Activated CD4-positive, alpha-beta T cell treated with anti-CD3 and anti-CD28 coated beads for 4 hours (primary cell): Measurements from ENCODE around the gene PDLIM4.

Experiments
- DNase-seq, 2 donors: peaks; one replicate each; pipeline ENCODE4 v3.0.0-alpha.2; 2020

PDLIM4 gene

GRCh38 chr5:132268769-132269551, 11.5 kb downstream of the PDLIM4 start:
- DNase-seq, result no peak

DNA sequence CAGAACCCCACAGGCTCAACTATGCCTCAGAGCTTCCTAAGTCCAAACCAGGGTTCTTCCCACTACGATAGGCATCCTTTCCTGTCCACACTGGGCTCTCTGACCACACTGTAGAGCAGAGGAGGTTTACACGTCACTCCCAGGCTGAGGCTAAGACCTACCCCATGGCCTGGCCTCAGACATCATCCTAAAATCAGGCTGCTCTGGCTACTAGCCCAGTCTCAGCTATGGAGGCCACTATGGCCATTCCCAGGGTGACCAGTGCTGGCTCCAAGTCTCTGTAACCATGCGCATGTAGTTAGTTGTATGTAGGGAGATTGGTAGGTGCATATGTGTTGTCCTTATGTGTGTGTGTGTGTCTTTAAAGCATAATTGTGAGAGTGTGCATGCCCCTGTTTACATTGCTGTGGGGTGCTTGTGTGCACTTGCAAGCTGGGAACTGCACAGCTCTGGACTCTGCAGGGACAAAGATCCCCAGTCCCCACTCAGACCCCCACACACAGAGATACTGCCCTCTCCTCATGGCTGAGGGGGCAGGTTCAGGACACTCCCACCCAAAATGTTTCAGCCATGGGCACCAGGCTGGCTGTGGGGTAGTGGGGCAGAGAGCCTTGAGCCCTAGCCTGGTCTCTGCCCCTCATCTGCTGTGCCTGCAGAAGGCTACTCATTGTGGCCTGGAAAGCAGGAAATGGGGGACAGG, 12.3 kb downstream of the PDLIM4 start:
- DNase-seq, result no peak

GRCh38 chr5:132270335-132270665, 12.8 kb downstream of the PDLIM4 start:
- DNase-seq, result no peak

- no peak for DNase-seq
Observed at GRCh38 chr5:132270706-132271105, 13.2 kb downstream of the PDLIM4 start.

- no peak for DNase-seq
Observed at GRCh38 chr5:132271251-132272246, 14.1 kb downstream of the PDLIM4 start.

DNA sequence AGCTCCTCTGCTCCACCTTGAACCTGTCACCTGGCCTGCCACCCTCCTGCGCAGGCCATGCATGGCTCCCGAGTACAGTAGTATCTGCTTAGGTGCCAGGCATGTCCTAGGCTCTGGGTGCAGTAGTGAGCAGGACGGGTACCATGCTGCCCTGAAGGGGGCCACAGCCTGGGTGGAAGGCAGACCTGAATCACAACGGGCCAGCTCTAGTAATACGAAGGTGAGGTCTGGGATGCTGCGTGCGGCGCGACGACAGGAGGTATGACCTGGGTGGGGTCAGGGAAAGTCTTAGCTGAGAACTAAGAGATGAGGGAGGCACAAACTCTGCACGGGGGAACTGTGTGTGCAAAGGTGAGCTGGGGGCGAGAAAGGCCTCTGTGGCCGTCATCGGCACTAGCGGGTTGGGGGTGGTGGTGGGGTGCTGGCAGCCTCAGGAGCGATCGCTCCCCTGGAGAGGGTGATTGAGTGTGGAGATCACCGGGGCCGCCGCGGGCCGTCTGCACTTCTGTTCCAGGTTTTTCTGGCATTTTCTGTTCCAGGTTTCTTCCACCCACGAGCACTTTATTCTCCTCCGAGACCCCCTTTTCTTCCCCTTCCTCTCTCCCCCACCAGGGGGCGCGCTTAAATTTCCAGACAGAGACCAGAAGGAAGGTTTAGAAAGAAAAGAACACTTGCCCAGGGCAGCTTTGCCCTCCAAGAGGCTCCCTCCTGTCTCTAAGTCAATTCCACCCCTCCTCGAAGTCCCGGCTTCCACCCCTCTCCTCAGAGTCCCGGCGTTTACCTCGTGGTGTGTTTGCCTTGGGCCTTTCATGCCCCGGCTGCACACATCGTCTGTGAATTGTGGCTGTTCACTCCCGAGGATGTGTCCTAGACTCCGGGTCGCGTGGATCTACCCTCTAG, 15.1 kb downstream of the PDLIM4 start:
- DNase-seq, result peak; percentile 63 to 76

GRCh38 chr5:132273631-132274030, 16.1 kb downstream of the PDLIM4 start:
- no peak for DNase-seq

DNA sequence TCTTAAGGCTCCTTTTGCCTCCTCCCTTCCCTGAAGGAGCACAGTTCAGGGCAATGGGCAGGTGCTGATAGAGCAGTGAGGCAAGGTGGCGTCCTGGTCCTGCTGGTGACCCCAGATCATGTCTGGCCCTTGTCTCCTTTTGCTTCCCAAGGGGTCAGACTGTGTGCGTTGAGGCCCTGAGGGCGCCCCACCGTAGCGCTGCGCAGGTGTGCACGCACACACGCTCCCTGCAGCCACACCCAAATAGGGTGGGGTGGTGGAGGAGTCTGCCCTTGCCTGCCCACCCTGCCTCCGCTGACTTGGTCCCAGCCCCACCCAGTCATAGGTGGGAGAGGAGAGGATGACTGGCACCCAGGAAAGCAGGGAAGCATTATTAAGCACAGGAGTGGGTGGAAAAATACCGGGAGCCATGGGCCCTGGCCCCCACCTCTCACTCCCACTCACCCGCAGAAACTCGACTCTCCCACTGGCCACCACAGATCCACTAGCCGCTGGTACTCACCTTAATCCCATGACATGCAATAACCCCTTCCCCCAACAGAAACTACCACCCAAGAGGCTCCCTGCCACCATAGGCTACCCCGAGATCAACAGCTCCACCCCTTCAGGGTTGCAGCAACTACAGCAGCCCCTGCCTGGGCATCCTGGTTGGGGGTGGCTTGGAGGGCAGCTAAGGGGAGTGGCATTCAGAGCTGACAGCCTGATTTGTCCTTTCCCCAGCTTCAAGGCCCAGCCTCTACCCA, 16.7 kb downstream of the PDLIM4 start:
- no peak for DNase-seq

DNA sequence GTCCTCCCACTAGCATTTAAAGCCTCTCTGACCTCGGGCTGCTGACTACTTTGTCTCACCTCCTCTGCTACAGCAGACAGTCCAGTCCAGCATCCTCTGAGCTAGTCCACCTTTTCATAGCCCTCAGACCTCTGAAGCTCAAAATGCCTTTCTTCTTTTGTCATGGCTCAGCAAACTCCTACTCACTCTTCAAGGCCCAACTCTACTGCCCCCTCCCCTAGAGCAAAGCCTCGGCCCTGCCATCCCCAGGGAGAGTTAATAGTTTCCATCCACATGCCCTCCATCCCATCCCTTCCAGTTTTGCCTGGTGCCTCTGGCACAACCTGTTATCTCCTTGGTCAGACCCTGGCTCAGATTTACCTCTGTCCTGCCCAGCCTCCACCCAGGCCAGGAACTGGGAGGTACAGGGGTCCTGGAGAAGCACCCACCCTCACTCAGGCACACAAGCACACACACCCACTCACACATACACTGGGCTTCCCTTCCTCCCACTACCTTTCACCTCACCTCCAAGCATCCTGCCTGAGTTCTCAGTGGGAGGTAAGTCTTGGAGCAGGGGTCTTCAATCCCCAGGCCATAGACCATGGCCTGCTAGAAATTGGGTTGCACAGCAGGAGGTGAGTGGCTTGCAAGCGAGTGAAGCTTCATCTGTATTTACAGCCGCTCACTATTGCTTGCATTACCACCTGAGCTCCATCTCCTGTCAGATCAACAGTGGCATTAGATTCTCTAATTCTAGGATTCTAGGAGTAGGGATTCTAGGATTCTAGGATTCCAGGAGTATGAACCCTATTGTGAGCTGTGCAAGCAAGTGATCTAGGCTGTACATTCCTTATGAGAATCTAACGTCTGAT, 18.1 kb downstream of the PDLIM4 start:
- no peak for DNase-seq

DNA sequence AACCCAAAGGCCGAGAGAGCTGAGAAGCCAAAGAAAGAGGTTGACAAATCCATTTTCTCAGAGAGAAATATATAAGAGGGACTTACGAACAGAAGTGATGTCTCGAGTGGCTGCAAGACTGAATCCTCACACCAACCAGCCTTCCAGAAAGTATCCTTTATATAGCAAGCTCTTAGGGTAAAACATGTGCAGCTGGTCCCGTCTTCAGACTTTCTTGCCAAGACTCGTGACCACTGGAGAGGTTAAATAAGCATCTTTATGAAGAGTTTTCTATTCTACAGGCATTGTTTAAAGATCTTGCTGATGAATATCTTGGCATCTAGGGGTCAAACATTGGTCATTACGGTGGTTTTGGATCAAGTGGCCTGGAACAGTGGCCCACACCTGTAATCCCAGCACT, 19.8 kb downstream of the PDLIM4 start:
- DNase-seq, result no peak

DNA sequence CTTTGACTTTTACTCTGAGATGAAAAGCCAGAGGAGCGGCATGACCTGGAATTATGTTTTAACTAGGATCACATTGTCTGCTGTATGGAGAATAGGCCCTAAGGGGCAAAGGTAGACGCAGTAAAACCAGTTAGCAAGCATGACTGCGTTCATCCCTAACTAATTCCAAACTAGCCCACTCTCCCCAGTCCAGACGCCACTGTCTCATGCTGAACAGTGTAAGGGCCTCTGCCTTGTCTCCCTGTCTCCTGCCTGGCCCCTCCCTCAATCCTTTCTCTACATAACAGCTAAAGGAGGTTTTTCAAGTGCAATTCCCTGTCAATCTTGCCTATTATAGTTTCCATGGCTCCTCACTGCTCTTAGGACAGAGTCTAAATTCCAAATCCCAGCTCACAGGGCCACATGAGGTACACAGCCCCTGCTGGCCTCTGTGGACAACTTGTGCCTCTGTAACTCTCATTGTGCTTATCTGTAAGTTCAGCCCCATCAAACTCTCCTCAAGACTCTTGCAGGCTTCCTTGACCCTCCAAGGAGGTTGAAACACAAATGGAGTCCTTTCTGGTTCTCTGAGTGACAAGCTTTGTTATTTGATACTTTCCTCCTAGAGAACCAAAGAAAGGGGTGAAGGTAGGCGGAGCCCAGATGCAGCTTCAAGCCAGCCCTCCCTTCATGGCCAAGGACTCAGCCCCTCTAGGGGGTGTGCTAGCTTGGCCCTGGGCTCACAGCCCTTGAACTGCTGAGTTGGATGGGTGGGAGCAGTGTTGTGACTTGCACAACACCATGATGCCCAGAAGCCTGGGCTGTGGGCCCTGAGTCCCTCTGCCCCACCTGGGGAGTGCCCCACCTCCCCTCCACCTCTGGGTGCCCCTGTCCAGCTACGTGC, 20.7 kb downstream of the PDLIM4 start:
- DNase-seq, result no peak

GRCh38 chr5:132279801-132280200, 22.3 kb downstream of the PDLIM4 start:
- no peak for DNase-seq

DNA sequence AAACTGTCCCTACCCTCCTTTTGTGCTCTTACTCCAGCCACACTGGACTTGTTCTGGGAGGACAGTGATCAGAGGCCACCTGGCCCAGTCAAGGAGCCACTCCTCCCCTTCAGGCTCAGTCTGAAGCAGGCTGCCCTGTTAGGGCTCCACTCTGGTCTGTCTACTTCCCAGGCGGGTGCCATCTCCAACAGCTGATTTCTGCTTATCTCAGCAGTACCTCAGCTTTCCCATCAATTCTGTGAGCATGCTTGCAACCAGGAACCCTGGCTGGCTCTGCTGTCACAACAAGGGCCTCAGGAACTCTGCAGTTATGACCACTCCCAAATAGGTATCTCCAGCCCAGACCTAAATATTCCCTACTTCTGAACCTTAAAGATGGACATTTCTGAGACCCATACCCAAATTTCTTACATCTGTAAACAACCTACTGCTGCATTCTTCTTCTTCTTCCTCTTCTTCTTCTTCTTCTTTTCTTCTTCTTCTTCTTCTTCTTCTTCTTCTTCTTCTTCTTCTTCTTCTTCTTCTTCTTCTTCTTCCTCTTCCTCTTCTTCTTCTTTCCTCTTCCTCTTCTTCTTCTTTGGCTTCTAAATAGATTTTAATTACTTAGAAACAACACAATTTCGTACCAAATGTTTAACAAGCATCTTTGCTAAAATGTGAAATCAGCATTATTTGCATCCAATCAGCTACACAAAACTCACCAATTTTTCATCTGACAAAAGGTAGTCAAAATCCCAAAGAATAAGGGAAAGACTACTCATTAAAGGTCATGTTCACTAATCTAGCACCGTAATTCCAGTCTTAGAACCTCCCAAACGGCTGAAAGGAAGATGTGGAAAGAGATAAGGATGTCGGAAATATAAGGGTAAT, 23.1 kb downstream of the PDLIM4 start:
- no peak for DNase-seq

DNA sequence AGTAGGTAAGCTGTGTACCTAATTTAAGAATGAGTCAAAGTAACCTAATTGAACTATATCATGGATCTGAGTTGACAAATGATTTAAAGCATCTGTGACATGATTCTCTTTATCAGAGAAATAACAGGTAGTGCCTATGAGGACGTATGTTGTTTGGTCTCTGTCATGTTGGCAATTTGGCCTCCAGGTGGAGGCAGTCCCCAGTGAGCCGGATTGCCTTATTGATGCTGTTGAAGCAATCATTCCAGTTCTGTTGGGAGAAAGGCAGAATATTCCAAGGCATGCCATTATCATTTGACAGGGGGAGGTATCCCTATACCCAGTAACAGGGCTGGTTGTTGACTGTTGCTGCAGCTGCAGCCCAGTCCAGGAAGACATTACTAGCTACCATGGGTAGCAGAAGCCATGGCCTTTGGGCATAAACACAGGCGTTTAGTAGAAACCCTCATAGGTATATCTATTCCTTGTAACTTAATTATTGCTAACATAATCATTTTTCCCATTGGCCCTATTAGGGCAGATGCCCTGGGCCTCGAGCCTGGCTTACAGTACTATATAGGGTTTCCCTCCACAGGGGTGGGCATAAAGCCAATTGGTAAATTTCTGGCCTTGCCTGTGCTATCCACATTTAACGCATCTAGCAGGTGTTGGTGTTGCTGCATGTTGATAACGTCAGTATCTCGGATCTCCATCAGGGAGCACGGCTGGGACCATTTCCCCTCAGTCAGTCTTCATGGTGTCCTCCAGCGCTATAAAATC, 24.5 kb downstream of the PDLIM4 start:
- no peak for DNase-seq

- DNase-seq, result no peak
Observed at GRCh38 chr5:132283423-132284043, 26.0 kb downstream of the PDLIM4 start.

DNA sequence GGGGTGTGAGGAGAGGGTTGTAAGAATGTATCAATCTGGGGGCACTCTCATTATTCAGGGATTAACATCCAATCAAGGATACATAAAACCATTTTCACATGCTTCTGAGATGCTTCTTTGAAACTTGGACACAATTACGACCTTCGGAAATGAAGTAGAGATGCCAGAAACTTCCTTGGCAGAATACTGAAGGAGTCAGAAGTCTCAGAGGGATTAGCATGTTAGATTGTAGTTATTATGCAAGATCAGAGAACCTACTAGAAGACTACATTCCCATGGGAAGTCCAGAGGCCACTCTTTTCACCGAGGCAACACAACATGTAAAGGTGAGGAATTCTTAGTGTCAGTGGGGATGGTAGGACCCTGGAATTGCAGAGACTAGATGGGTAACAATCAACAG, 31.6 kb downstream of the PDLIM4 start:
- DNase-seq, result no peak

- no peak for DNase-seq
Observed at GRCh38 chr5:132291026-132291425, 33.5 kb downstream of the PDLIM4 start.
